Testis (tissue), 3 donors: ENCODE data around the gene TBC1D5. TPM values are rescaled to one million over a fixed set of nuclear protein-coding genes. Genes with fewer than 3 reads are reported as not detected.

Experiments
- DNase-seq: peaks from one replicate; pipeline ENCODE4 v3.0.0-alpha.2; 2019
- H3K27ac ChIP-seq, 2 donors: fragments of 200-600 bp; sonication (generic); one replicate each; pipeline ENCODE4 v1.5.1; 2019
- H3K27me3 ChIP-seq: fragments of 200-600 bp; sonication (generic); one replicate; pipeline ENCODE4 v1.5.1; 2019
- H3K36me3 ChIP-seq: fragments of 200-600 bp; sonication (generic); one replicate; pipeline ENCODE4 v1.5.1; 2017; ENCODE audit warnings: low read depth; ENCODE audit errors: missing control alignments
- H3K4me1 ChIP-seq: fragments of 200-600 bp; sonication (generic); one replicate; pipeline ENCODE4 v1.5.1; 2019
- H3K4me3 ChIP-seq, 2 donors: fragments of 200-600 bp; sonication (generic); one replicate each; pipeline ENCODE4 v1.5.1; 2017 to 2019
- H3K9me3 ChIP-seq: fragments of 200-600 bp; sonication (generic); one replicate; pipeline ENCODE4 v1.5.1; 2017
- POLR2A ChIP-seq: fragments of 450-650 bp; IDR thresholded peaks from one replicate; pipeline ENCODE4 v1.6.1; 2017; ENCODE audit warnings: antibody characterized with exemption, mild to moderate bottlenecking, moderate library complexity
- WGBS, 2 donors: methylation state at CpG; one replicate each; pipeline ENCODE4 v1.1.5; 2018; 5-methylcytosine and 5-hydroxymethylcytosine counted together
- intact Hi-C: fragments of 100-400 bp; cut with DNase I; formaldehyde crosslinking; loops from one replicate; pipeline ENCODE4 v1.15.1; 2023; ENCODE audit warnings: low total_unique reads
- polyA plus RNA-seq: library from polyadenylated mRNA; stranded (reverse); fragments of 350-450 nt; fragmentation: Illumina TruSeq; extraction: RNeasy Lipid Tissue Mini Kit (QIAGEN cat#74804); gene quantifications from one replicate; pipeline ENCODE4 v1.2.3, GENCODE V29; 2014; ENCODE audit warnings: low read depth, low replicate concordance; ENCODE audit not compliant: insufficient read depth
- total RNA-seq, 2 donors: library from RNA; depleted of rRNA; stranded (reverse); fragments of >200 nt; gene quantifications; one replicate each; pipeline ENCODE4 v1.2.3, GENCODE V29; 2016
- TF ChIP-seq, protein P1 (sequence below), 3 experiments: fragments of 450-650 bp in 2 of 3; fragments of 200-600 bp in 1 of 3; sonication (generic) in 1 of 3; IDR thresholded peaks; one replicate each; pipeline ENCODE4 v1.5.1; 2016 to 2019; ENCODE audit warnings: antibody characterized with exemption in 3 of 3, mild to moderate bottlenecking in 2 of 3, moderate library complexity in 1 of 3

The TBC1D5 gene
- total and polyA plus RNA-seq, 3 donors from 2014 or later: 47.8 to 98.1 (median 95.4) TPM

DNA sequence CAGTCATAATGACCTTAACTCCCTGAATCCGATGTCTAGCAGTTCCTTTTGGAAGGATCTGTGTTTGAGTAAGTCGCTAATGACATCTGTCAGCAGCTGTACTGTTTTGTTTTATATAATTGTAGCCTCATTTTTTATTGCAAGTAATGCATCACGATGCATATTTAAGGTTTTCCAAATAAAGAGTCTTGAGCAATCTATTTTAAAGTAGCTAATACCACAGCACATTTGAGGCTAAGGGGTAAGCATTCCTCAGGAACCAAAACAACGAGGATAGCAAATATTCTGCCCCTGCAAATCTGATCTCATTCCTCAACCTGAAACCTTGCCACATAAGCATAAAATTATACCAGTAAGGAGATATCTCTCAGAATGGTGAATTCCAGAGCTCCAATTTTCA, 98.7 kb downstream of the TBC1D5 start:
- Histone ChIP-seq H3K27me3 (no peaks in the 10 kb centered on the region), H3K36me3 (no peaks in the 10 kb centered on the region), H3K4me3 (no peak overlapping the region), H3K4me1 (peaks cover 3% of the 10 kb centered on the region), H3K27ac (no peak overlapping the region), H3K9me3 (no peaks in the 10 kb centered on the region)
- intact Hi-C loops: no loop called here
- TF ChIP-seq, protein P1, sequence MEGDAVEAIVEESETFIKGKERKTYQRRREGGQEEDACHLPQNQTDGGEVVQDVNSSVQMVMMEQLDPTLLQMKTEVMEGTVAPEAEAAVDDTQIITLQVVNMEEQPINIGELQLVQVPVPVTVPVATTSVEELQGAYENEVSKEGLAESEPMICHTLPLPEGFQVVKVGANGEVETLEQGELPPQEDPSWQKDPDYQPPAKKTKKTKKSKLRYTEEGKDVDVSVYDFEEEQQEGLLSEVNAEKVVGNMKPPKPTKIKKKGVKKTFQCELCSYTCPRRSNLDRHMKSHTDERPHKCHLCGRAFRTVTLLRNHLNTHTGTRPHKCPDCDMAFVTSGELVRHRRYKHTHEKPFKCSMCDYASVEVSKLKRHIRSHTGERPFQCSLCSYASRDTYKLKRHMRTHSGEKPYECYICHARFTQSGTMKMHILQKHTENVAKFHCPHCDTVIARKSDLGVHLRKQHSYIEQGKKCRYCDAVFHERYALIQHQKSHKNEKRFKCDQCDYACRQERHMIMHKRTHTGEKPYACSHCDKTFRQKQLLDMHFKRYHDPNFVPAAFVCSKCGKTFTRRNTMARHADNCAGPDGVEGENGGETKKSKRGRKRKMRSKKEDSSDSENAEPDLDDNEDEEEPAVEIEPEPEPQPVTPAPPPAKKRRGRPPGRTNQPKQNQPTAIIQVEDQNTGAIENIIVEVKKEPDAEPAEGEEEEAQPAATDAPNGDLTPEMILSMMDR (IDR thresholded peaks at IDR 0.05): no peak
- TF ChIP-seq POLR2A: no peak
- DNase-seq: no peak
- 61% methylated on average over 4 of the region's 4 CpGs for WGBS, 2 donors

DNA sequence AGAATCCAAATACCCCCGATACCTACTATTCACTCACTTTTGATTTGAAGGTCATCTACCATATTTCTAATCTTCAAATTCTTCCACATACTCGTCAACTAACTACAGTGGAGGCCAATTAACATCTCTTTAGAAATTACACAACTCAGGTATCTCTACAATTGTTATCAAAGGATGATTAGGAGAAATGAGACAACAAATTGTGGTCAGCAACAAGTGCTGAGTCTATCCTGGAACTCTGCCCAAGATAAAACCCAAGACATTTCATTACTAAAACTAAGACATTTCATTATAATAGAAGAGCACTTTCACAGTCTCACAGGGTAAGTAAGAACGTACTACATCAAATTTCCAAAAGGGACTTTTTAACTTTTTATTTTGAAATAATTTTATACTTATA, 100.0 kb downstream of the TBC1D5 start:
- H3K27me3 ChIP-seq: no peaks in the 10 kb centered on the region
- 86 to 90% methylated on average over 3 of the region's 3 CpGs for WGBS, 2 donors
- peaks cover 3% of the 10 kb centered on the region for H3K4me1 ChIP-seq
- no peaks in the 10 kb centered on the region for H3K9me3 ChIP-seq
- intact Hi-C loops: no loop called here
- H3K27ac ChIP-seq: no peak overlapping the region
- DNase-seq: no peak
- no peaks in the 10 kb centered on the region for H3K36me3 ChIP-seq
- TF ChIP-seq POLR2A: no peak
- TF ChIP-seq, protein P1 (IDR thresholded peaks at IDR 0.05): no peak
- no peak overlapping the region for H3K4me3 ChIP-seq

DNA sequence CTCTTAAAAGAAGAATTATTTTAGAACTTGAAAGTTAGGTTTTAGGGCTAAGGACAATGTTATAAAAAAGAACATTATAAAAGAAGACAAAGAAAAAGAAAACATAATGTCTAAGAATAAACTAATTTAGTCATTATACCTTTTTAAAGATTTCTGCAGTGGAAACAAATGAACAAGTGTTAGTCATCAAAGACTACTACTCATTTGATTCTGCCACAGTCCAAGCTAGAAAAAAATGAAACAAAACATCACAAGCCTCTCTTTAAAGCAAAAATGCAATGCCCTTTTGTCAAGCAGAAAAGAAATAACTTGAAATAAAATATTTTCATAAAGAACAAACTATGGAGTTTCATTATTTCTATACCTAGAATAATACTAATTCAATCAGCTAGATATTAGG, 102.0 kb downstream of the TBC1D5 start:
- H3K9me3 ChIP-seq: no peaks in the 10 kb centered on the region
- intact Hi-C loops: no loop called here
- no peak overlapping the region for H3K4me3 ChIP-seq
- no peaks in the 10 kb centered on the region for H3K27me3 ChIP-seq
- H3K36me3 ChIP-seq: no peaks in the 10 kb centered on the region
- DNase-seq: no peak
- H3K4me1 ChIP-seq: peaks cover 3% of the 10 kb centered on the region
- H3K27ac ChIP-seq: no peak overlapping the region
- TF ChIP-seq, protein P1 (IDR thresholded peaks at IDR 0.05): no peak
- TF ChIP-seq POLR2A: no peak

DNA sequence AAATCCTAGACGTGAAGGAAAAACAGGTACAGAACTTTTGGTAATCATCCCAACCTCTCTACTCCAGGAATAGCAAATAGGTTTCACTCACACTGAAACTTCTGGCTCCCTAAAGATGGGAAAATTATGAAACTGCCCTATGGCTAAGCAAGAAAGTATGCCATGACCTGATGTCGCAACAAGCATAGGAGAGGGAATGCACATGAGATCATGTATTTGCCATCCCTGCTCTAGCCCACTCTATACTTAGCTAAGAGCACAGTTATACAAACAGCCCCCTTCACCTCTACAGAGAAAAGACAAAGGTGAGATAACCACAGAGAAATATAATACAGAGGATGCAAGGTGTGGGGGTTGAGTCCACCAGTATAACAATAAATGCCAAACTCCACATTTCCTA, 102.7 kb downstream of the TBC1D5 start:
- intact Hi-C loops: no loop called here
- Histone ChIP-seq H3K4me1 (peaks cover 1% of the 10 kb centered on the region), H3K36me3 (no peaks in the 10 kb centered on the region), H3K27me3 (no peaks in the 10 kb centered on the region), H3K4me3 (no peak overlapping the region), H3K9me3 (no peaks in the 10 kb centered on the region), H3K27ac (no peak overlapping the region)
- no peak for DNase-seq
- WGBS, 2 donors: 91 to 92% methylated on average over 2 of the region's 2 CpGs
- no peak for TF ChIP-seq POLR2A
- TF ChIP-seq, protein P1 (IDR thresholded peaks at IDR 0.05): no peak

DNA sequence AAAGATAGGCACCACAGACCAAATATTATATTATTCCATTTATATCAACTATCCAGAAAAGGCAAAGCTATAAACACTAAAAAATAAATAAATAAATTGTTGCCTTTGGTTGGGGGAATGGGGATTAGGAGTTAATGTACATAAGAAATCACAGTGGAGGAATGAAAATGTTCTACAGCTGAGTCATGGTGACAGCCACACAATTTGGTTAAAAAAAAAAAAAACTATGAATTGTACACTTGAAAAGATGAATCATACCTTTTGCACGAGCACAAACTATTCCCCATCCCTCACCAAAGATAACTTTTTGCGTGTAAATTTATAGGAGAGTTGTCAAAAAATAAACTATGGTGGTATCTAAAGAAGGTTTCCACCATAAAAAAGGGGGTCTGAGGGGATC, 103.2 kb downstream of the TBC1D5 start:
- 86 to 97% methylated on average over 2 of the region's 2 CpGs for WGBS, 2 donors
- Histone ChIP-seq H3K27ac (no peak overlapping the region), H3K36me3 (no peaks in the 10 kb centered on the region), H3K9me3 (no peaks in the 10 kb centered on the region), H3K4me3 (no peak overlapping the region), H3K4me1 (no peaks in the 10 kb centered on the region), H3K27me3 (no peaks in the 10 kb centered on the region)
- DNase-seq: no peak
- intact Hi-C loops: no loop called here
- no peak for TF ChIP-seq POLR2A
- TF ChIP-seq, protein P1 (IDR thresholded peaks at IDR 0.05): no peak
